MM.1S (cell line): ENCODE measurements around the gene RBFOX2.

Source experiments
- EZH2 ChIP-seq: fragments of 300-600 bp; sonication (generic); optimal IDR thresholded peaks from 2 replicates; pipeline ENCODE3; 2017; ENCODE audit warnings: low read depth, mild to moderate bottlenecking, antibody characterized with exemption, low read length, mixed read lengths
- TF ChIP-seq, protein P1 (sequence below): fragments of 300-600 bp; sonication (generic); IDR thresholded peaks from 2 replicates; pipeline ENCODE4 v1.5.1; 2016; ENCODE audit warnings: antibody characterized with exemption, low read length, mixed read lengths

DNA sequence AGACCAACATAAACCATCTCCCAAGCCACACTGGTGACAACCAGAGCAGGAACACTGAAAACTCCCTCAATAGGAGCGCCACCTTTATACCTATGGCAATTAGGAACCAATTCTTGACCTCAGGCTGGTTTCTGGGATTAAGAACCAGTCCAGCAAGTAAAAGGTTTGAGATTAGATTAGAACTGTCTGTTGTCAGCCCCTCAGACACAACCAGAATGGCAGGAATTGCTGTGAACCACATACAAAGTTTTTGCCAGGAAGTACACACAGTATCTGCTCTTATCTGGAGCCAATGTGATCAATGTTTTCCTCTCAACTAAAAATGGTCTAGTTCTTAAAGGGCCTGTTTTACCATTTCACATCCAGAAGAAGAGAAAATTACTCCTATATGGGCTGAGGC lies 55.2 kb downstream of the RBFOX2 start:
- TF ChIP-seq, protein P1, sequence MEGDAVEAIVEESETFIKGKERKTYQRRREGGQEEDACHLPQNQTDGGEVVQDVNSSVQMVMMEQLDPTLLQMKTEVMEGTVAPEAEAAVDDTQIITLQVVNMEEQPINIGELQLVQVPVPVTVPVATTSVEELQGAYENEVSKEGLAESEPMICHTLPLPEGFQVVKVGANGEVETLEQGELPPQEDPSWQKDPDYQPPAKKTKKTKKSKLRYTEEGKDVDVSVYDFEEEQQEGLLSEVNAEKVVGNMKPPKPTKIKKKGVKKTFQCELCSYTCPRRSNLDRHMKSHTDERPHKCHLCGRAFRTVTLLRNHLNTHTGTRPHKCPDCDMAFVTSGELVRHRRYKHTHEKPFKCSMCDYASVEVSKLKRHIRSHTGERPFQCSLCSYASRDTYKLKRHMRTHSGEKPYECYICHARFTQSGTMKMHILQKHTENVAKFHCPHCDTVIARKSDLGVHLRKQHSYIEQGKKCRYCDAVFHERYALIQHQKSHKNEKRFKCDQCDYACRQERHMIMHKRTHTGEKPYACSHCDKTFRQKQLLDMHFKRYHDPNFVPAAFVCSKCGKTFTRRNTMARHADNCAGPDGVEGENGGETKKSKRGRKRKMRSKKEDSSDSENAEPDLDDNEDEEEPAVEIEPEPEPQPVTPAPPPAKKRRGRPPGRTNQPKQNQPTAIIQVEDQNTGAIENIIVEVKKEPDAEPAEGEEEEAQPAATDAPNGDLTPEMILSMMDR: no peak
- TF ChIP-seq EZH2: no peak
